ENCODE results near the gene C14orf180.
"Not testable (repeated sequence)": the region's sequence is repeated elsewhere in the genome, so short reads cannot be mapped to it uniquely, and the experiment has no call there.

The C14orf180 gene

GRCh38 chr14:104635717-104636116 is 56.2 kb downstream of the C14orf180 start:
- Histone ChIP-seq H3K27ac (ENCODE audit: low read length) (no peak overlapping the region), H3K9me3 (ENCODE audit: insufficient read depth, low read length) (no peaks in the 10 kb centered on the region), H2AFZ (ENCODE audit: low read depth, low read length) (no peak overlapping the region), H3K4me2 (ENCODE audit: low read length) (no peak overlapping the region), H3K4me1 (ENCODE audit: low read length) (peaks cover 8% of the 10 kb centered on the region; the same call in 1 of the 2 replicates), H3K9ac (ENCODE audit: low read length) (no peak overlapping the region), H4K20me1 (ENCODE audit: insufficient read depth, low read length) (no peaks in the 10 kb centered on the region), H3K4me3 (ENCODE audit: low read length) (no peak overlapping the region), H3K36me3 (replicated peaks; ENCODE audit: low read depth, low read length) (no peaks in the 10 kb centered on the region), H3K27me3 (ENCODE audit: low read depth, low read length) (peaks cover 14% of the 10 kb centered on the region), H3K79me2 (ENCODE audit: low read length) (no peaks in the 10 kb centered on the region)
- no peak for TF ChIP-seq CTCF (IDR thresholded peaks at IDR 0.05; ENCODE audit: low read depth, low read length)
- no peak for TF ChIP-seq EZH2phosphoT487 (IDR thresholded peaks at IDR 0.05; ENCODE audit: low read depth)

DNA sequence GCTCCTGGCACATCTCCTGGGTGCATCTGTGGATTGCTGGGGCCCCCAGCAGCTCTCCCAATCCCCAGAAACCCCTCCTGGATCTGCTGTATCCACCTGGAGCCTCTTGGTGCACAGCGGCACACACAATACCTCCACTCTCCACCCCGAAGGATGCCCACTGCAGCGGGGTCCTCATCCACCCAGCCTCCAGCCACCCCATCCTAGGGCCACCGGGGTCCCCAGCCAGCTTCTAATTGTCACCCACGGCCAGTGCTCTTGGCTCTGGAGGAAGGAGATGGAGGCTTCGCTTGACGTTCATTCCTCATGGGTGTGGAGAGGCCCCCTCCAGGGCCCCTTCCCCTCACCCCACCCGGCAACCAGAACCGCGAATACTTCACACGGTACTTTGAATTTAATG is 56.6 kb downstream of the C14orf180 start:
- no peak overlapping the region for H3K9ac ChIP-seq (ENCODE audit: low read length)
- no peaks in the 10 kb centered on the region for H3K79me2 ChIP-seq (ENCODE audit: low read length)
- H3K4me2 ChIP-seq (ENCODE audit: low read length), result no peak overlapping the region
- H3K36me3 ChIP-seq (replicated peaks; ENCODE audit: low read depth, low read length), result no peaks in the 10 kb centered on the region
- H3K27ac ChIP-seq (ENCODE audit: low read length), result no peak overlapping the region
- no peaks in the 10 kb centered on the region for H4K20me1 ChIP-seq (ENCODE audit: insufficient read depth, low read length)
- no peak for TF ChIP-seq CTCF (IDR thresholded peaks at IDR 0.05; ENCODE audit: low read depth, low read length)
- no peak for TF ChIP-seq EZH2phosphoT487 (IDR thresholded peaks at IDR 0.05; ENCODE audit: low read depth)
- peaks cover 14% of the 10 kb centered on the region for H3K27me3 ChIP-seq (ENCODE audit: low read depth, low read length)
- H2AFZ ChIP-seq (ENCODE audit: low read depth, low read length), result no peak overlapping the region
- no peak overlapping the region for H3K4me3 ChIP-seq (ENCODE audit: low read length)
- H3K4me1 ChIP-seq (ENCODE audit: low read length), result peaks cover 8% of the 10 kb centered on the region; the same call in 1 of the 2 replicates
- H3K9me3 ChIP-seq (ENCODE audit: insufficient read depth, low read length), result no peaks in the 10 kb centered on the region

DNA sequence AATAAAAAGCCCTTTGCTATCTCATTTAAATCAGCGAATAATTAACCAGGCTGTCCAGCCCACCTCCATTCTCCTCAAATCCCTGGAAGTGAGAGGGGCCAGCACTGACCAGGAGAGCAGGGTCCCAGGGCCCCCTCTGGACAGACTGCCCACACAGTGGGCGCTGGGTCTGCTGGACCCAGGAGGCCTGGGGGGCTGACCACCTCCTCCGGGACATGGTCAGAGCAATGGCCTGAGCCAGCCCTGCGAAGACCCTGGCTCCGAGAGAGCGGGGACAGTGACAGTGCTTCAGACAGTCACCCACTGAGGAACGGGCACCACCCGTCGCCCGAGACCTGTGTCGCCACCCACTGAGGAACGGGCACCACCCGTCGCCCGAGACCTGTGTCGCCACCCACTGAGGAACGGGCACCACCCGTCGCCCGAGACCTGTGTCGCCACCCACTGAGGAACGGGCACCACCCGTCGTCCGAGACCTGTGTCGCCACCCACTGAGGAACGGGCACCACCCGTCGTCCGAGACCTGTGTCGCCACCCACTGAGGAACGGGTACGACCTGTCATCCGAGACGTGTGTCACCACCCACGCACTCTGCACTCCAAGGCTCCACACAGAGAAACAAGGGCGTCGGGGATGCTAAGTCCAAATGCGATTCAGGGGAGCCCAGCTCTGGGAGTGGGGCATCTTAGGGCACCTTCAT is 57.4 kb downstream of the C14orf180 start:
- H3K27me3 ChIP-seq (ENCODE audit: low read depth, low read length), result peaks cover 10% of the 10 kb centered on the region; the same call in 1 of the 2 replicates

GRCh38 chr14:104637546-104638003 is 58.0 kb downstream of the C14orf180 start:
- no peak overlapping the region for H3K27ac ChIP-seq (ENCODE audit: low read length)
- H3K4me3 ChIP-seq (ENCODE audit: low read length), result no peak overlapping the region
- H3K9ac ChIP-seq (ENCODE audit: low read length), result no peak overlapping the region
- no peak overlapping the region for H2AFZ ChIP-seq (ENCODE audit: low read depth, low read length)
- no peaks in the 10 kb centered on the region for H3K79me2 ChIP-seq (ENCODE audit: low read length)
- TF ChIP-seq CTCF (IDR thresholded peaks at IDR 0.05; ENCODE audit: low read depth, low read length), result no peak
- no peak for TF ChIP-seq EZH2phosphoT487 (IDR thresholded peaks at IDR 0.05; ENCODE audit: low read depth)
- peaks cover 8% of the 10 kb centered on the region; the same call in 1 of the 2 replicates for H3K4me1 ChIP-seq (ENCODE audit: low read length)
- no peak overlapping the region for H3K4me2 ChIP-seq (ENCODE audit: low read length)
- no peaks in the 10 kb centered on the region for H4K20me1 ChIP-seq (ENCODE audit: insufficient read depth, low read length)
- no peaks in the 10 kb centered on the region for H3K9me3 ChIP-seq (ENCODE audit: insufficient read depth, low read length)
- H3K27me3 ChIP-seq (ENCODE audit: low read depth, low read length), result peaks cover 10% of the 10 kb centered on the region; the same call in 1 of the 2 replicates
- no peaks in the 10 kb centered on the region for H3K36me3 ChIP-seq (replicated peaks; ENCODE audit: low read depth, low read length)

More for the DNA sequence above, 57.4 kb downstream of the C14orf180 start:
- not testable (repeated sequence) for H3K4me3 ChIP-seq (ENCODE audit: low read length); H3K4me1 ChIP-seq (ENCODE audit: low read length); H3K27ac ChIP-seq (ENCODE audit: low read length); H3K36me3 ChIP-seq (replicated peaks; ENCODE audit: low read depth, low read length); H4K20me1 ChIP-seq (ENCODE audit: insufficient read depth, low read length); H3K9ac ChIP-seq (ENCODE audit: low read length); H3K4me2 ChIP-seq (ENCODE audit: low read length); H2AFZ ChIP-seq (ENCODE audit: low read depth, low read length); H3K79me2 ChIP-seq (ENCODE audit: low read length); H3K9me3 ChIP-seq (ENCODE audit: insufficient read depth, low read length)

All from OCI-LY3 (cell line).